ENCODE data around the gene PITX3. TPM values are rescaled to one million over a fixed set of nuclear protein-coding genes. Genes with fewer than 3 reads are reported as not detected.

Gene PITX3
- total and polyA plus RNA-seq, 9 of the 15 experiments (the other 6 are each of a cell fraction or from before 2014, with no cell fraction given): 0.30 to 0.98 (median 0.95) TPM; not detected in 6

DNA sequence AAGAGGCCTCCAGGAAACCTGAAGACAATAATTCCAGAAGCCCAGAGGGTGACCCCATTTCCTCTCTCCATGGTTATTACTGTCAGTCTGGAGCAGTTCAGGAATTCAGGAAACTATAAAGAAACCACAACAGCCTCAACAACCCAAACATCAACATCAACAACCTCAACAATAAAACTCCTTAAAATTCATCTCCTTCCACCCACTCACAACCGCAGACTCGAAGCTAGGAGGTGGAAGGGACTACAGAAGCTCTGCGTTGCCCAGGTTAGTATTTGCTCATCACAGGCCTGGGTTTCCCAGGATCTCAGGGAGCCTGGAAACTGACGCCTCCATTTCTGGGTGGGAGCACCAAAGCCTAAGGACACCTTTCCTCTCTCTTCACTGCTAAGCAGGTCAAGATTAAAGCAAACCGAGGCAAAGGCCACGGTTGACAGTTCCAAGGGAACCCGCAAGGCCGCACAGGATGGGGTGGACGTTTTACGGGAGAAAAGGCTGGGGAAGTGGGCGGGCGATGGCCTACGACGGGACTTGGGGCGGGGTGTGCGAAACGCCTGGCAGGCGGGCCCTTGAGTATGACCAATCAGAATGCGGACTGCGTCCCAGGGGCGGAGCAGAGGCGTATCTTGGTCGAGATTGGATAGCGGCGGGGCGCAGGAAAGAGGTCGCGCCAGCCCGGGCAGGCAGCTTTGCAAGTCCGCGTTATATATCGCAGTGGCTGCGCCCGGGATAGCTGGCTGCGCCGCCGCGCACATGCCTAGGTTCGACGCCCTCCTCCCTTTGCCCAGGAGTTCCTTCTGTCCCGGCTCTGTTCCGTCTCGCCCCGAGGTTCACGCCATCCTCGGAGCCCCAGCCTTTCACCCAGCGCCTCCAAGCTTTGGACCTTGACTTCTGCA, 15.4 kb downstream of the PITX3 start, which contains the start of gene ELOVL3 (continued):
- TF ChIP-seq, protein P1, sequence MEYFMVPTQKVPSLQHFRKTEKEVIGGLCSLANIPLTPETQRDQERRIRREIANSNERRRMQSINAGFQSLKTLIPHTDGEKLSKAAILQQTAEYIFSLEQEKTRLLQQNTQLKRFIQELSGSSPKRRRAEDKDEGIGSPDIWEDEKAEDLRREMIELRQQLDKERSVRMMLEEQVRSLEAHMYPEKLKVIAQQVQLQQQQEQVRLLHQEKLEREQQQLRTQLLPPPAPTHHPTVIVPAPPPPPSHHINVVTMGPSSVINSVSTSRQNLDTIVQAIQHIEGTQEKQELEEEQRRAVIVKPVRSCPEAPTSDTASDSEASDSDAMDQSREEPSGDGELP (CRISPR knock-in tag; IDR thresholded peaks at IDR 0.05; ENCODE audit: borderline replicate concordance): peak; percentile 80
- TF ChIP-seq, protein P2, sequence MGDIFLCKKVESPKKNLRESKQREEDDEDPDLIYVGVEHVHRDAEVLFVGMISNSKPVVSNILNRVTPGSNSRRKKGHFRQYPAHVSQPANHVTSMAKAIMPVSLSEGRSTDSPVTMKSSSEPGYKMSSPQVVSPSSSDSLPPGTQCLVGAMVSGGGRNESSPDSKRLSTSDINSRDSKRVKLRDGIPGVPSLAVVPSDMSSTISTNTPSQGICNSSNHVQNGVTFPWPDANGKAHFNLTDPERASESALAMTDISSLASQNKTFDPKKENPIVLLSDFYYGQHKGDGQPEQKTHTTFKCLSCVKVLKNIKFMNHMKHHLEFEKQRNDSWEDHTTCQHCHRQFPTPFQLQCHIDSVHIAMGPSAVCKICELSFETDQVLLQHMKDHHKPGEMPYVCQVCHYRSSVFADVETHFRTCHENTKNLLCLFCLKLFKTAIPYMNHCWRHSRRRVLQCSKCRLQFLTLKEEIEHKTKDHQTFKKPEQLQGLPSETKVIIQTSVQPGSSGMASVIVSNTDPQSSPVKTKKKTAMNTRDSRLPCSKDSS (IDR thresholded peaks at IDR 0.05; ENCODE audit: low read depth, partially characterized antibody): no peak
- TF ChIP-seq BHLHE40 (IDR thresholded peaks at IDR 0.05; ENCODE audit: low read length) (no peak), CHD4 (IDR thresholded peaks at IDR 0.05; ENCODE audit: insufficient read depth, insufficient replicate concordance, low read depth, low read length, poor library complexity, severe bottlenecking) (no peak), FOXK1 (CRISPR knock-in tag; IDR thresholded peaks at IDR 0.05; ENCODE audit: borderline replicate concordance) (no peak), ZNF699 (CRISPR knock-in tag; IDR thresholded peaks at IDR 0.05; ENCODE audit: insufficient replicate concordance) (no peak)
- TF ChIP-seq, protein P3, sequence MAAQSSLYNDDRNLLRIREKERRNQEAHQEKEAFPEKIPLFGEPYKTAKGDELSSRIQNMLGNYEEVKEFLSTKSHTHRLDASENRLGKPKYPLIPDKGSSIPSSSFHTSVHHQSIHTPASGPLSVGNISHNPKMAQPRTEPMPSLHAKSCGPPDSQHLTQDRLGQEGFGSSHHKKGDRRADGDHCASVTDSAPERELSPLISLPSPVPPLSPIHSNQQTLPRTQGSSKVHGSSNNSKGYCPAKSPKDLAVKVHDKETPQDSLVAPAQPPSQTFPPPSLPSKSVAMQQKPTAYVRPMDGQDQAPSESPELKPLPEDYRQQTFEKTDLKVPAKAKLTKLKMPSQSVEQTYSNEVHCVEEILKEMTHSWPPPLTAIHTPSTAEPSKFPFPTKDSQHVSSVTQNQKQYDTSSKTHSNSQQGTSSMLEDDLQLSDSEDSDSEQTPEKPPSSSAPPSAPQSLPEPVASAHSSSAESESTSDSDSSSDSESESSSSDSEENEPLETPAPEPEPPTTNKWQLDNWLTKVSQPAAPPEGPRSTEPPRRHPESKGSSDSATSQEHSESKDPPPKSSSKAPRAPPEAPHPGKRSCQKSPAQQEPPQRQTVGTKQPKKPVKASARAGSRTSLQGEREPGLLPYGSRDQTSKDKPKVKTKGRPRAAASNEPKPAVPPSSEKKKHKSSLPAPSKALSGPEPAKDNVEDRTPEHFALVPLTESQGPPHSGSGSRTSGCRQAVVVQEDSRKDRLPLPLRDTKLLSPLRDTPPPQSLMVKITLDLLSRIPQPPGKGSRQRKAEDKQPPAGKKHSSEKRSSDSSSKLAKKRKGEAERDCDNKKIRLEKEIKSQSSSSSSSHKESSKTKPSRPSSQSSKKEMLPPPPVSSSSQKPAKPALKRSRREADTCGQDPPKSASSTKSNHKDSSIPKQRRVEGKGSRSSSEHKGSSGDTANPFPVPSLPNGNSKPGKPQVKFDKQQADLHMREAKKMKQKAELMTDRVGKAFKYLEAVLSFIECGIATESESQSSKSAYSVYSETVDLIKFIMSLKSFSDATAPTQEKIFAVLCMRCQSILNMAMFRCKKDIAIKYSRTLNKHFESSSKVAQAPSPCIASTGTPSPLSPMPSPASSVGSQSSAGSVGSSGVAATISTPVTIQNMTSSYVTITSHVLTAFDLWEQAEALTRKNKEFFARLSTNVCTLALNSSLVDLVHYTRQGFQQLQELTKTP (IDR thresholded peaks at IDR 0.05; ENCODE audit: low read depth in 1 of 2, partially characterized antibody in 2 of 2): no peak
- TF ChIP-seq, protein P4, sequence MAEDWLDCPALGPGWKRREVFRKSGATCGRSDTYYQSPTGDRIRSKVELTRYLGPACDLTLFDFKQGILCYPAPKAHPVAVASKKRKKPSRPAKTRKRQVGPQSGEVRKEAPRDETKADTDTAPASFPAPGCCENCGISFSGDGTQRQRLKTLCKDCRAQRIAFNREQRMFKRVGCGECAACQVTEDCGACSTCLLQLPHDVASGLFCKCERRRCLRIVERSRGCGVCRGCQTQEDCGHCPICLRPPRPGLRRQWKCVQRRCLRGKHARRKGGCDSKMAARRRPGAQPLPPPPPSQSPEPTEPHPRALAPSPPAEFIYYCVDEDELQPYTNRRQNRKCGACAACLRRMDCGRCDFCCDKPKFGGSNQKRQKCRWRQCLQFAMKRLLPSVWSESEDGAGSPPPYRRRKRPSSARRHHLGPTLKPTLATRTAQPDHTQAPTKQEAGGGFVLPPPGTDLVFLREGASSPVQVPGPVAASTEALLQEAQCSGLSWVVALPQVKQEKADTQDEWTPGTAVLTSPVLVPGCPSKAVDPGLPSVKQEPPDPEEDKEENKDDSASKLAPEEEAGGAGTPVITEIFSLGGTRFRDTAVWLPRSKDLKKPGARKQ (CRISPR knock-in tag; IDR thresholded peaks at IDR 0.05): no peak
- TF ChIP-seq, protein P5, sequence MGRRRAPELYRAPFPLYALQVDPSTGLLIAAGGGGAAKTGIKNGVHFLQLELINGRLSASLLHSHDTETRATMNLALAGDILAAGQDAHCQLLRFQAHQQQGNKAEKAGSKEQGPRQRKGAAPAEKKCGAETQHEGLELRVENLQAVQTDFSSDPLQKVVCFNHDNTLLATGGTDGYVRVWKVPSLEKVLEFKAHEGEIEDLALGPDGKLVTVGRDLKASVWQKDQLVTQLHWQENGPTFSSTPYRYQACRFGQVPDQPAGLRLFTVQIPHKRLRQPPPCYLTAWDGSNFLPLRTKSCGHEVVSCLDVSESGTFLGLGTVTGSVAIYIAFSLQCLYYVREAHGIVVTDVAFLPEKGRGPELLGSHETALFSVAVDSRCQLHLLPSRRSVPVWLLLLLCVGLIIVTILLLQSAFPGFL (CRISPR knock-in tag; IDR thresholded peaks at IDR 0.05): no peak
- TF ChIP-seq, protein P6, sequence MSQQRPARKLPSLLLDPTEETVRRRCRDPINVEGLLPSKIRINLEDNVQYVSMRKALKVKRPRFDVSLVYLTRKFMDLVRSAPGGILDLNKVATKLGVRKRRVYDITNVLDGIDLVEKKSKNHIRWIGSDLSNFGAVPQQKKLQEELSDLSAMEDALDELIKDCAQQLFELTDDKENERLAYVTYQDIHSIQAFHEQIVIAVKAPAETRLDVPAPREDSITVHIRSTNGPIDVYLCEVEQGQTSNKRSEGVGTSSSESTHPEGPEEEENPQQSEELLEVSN (IDR thresholded peaks at IDR 0.05; ENCODE audit: borderline replicate concordance in 1 of 2, extremely low read depth in 1 of 2, insufficient read depth in 1 of 2, insufficient read length in 1 of 2, low read depth in 1 of 2, low read length in 1 of 2, poor library complexity in 1 of 2, severe bottlenecking in 1 of 2): peak; percentile 98
- TF ChIP-seq, protein P7, sequence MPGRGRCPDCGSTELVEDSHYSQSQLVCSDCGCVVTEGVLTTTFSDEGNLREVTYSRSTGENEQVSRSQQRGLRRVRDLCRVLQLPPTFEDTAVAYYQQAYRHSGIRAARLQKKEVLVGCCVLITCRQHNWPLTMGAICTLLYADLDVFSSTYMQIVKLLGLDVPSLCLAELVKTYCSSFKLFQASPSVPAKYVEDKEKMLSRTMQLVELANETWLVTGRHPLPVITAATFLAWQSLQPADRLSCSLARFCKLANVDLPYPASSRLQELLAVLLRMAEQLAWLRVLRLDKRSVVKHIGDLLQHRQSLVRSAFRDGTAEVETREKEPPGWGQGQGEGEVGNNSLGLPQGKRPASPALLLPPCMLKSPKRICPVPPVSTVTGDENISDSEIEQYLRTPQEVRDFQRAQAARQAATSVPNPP (IDR thresholded peaks at IDR 0.05; ENCODE audit: borderline replicate concordance, insufficient read depth, insufficient read length): no peak
